Liver (tissue), 3 donors: ENCODE results near the gene PKHD1.

ENCODE experiments used
- EGR1 ChIP-seq, 2 donors: IDR thresholded peaks; 2 replicates each; pipeline ENCODE4 v1.6.1; 2016 to 2018; ENCODE audit warnings: antibody characterized with exemption in 2 of 2, low read depth in 2 of 2
- HNF4A ChIP-seq, 2 donors: conservative IDR thresholded peaks; 2 replicates each; pipeline ENCODE4 v1.6.1; 2016; ENCODE audit warnings: antibody characterized with exemption in 2 of 2, mild to moderate bottlenecking in 2 of 2
- JUND ChIP-seq, 2 donors: IDR thresholded peaks; 2 replicates each; pipeline ENCODE4 v1.6.1; 2016; ENCODE audit warnings: antibody characterized with exemption in 2 of 2
- RAD21 ChIP-seq, 2 donors: IDR thresholded peaks; 2 replicates each; pipeline ENCODE4 v1.6.1; 2016; ENCODE audit warnings: antibody characterized with exemption in 2 of 2, mild to moderate bottlenecking in 2 of 2
- SP1 ChIP-seq: IDR thresholded peaks from 2 replicates; pipeline ENCODE4 v1.6.1; 2018; ENCODE audit warnings: antibody characterized with exemption, mild to moderate bottlenecking
- TAF1 ChIP-seq: conservative IDR thresholded peaks from 2 replicates; pipeline ENCODE4 v1.6.1; 2016; ENCODE audit warnings: antibody characterized with exemption, mild to moderate bottlenecking
- YY1 ChIP-seq: IDR thresholded peaks from 2 replicates; pipeline ENCODE4 v1.6.1; 2016; ENCODE audit warnings: antibody characterized with exemption, mild to moderate bottlenecking
- TF ChIP-seq, protein P1 (sequence below): fragments of 150-350 bp; IDR thresholded peaks from 2 replicates; pipeline ENCODE4 v1.5.1; 2017; ENCODE audit warnings: improper control_type of control experiment, low read depth, low read length; ENCODE audit not compliant: missing input control
- TF ChIP-seq, protein P2 (sequence below): IDR thresholded peaks from 2 replicates; pipeline ENCODE4 v1.6.1; 2016; ENCODE audit warnings: antibody characterized with exemption, mild to moderate bottlenecking
- TF ChIP-seq, protein P3 (sequence below): IDR thresholded peaks from 2 replicates; pipeline ENCODE4 v1.6.1; 2016; ENCODE audit warnings: antibody characterized with exemption
- TF ChIP-seq, protein P4 (sequence below): IDR thresholded peaks from 2 replicates; pipeline ENCODE4 v1.6.1; 2016; ENCODE audit warnings: antibody characterized with exemption
- donor health status: healthy.
- donor health status: healthy.

DNA sequence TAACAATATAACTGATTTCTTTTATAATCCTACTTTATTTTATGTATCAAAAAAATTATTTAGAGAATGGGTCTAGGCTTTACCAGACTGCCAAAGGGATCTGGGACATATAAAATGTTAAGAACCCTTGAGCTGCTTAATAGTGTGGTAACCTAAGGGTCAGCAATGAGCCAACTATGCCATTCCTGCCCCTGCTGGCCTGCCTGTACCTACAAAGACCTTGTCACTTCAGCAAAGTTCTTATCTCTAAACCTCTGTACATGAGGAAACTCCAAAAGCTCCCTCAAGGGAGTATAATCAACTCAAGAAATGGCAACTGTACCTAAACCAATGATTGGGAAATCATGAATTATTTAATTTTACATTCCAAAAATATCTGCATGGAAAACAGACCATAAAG, 266.9 kb downstream of the PKHD1 start:
- TF ChIP-seq, protein P1, sequence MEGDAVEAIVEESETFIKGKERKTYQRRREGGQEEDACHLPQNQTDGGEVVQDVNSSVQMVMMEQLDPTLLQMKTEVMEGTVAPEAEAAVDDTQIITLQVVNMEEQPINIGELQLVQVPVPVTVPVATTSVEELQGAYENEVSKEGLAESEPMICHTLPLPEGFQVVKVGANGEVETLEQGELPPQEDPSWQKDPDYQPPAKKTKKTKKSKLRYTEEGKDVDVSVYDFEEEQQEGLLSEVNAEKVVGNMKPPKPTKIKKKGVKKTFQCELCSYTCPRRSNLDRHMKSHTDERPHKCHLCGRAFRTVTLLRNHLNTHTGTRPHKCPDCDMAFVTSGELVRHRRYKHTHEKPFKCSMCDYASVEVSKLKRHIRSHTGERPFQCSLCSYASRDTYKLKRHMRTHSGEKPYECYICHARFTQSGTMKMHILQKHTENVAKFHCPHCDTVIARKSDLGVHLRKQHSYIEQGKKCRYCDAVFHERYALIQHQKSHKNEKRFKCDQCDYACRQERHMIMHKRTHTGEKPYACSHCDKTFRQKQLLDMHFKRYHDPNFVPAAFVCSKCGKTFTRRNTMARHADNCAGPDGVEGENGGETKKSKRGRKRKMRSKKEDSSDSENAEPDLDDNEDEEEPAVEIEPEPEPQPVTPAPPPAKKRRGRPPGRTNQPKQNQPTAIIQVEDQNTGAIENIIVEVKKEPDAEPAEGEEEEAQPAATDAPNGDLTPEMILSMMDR = no peak
- no peak for TF ChIP-seq TAF1
- no peak for TF ChIP-seq RAD21 (IDR thresholded peaks at IDR 0.05)
- TF ChIP-seq, protein P2, sequence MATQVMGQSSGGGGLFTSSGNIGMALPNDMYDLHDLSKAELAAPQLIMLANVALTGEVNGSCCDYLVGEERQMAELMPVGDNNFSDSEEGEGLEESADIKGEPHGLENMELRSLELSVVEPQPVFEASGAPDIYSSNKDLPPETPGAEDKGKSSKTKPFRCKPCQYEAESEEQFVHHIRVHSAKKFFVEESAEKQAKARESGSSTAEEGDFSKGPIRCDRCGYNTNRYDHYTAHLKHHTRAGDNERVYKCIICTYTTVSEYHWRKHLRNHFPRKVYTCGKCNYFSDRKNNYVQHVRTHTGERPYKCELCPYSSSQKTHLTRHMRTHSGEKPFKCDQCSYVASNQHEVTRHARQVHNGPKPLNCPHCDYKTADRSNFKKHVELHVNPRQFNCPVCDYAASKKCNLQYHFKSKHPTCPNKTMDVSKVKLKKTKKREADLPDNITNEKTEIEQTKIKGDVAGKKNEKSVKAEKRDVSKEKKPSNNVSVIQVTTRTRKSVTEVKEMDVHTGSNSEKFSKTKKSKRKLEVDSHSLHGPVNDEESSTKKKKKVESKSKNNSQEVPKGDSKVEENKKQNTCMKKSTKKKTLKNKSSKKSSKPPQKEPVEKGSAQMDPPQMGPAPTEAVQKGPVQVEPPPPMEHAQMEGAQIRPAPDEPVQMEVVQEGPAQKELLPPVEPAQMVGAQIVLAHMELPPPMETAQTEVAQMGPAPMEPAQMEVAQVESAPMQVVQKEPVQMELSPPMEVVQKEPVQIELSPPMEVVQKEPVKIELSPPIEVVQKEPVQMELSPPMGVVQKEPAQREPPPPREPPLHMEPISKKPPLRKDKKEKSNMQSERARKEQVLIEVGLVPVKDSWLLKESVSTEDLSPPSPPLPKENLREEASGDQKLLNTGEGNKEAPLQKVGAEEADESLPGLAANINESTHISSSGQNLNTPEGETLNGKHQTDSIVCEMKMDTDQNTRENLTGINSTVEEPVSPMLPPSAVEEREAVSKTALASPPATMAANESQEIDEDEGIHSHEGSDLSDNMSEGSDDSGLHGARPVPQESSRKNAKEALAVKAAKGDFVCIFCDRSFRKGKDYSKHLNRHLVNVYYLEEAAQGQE = no peak
- TF ChIP-seq, protein P3, sequence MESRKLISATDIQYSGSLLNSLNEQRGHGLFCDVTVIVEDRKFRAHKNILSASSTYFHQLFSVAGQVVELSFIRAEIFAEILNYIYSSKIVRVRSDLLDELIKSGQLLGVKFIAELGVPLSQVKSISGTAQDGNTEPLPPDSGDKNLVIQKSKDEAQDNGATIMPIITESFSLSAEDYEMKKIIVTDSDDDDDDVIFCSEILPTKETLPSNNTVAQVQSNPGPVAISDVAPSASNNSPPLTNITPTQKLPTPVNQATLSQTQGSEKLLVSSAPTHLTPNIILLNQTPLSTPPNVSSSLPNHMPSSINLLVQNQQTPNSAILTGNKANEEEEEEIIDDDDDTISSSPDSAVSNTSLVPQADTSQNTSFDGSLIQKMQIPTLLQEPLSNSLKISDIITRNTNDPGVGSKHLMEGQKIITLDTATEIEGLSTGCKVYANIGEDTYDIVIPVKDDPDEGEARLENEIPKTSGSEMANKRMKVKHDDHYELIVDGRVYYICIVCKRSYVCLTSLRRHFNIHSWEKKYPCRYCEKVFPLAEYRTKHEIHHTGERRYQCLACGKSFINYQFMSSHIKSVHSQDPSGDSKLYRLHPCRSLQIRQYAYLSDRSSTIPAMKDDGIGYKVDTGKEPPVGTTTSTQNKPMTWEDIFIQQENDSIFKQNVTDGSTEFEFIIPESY = no peak
- TF ChIP-seq HNF4A (conservative IDR thresholded peaks at IDR 0.05) = no peak
- TF ChIP-seq SP1 = no peak
- TF ChIP-seq, protein P4, sequence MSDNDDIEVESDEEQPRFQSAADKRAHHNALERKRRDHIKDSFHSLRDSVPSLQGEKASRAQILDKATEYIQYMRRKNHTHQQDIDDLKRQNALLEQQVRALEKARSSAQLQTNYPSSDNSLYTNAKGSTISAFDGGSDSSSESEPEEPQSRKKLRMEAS = no peak
- TF ChIP-seq YY1 = no peak
- TF ChIP-seq JUND (IDR thresholded peaks at IDR 0.05) = no peak
- no peak for TF ChIP-seq EGR1 (IDR thresholded peaks at IDR 0.05; ENCODE audit: low read depth in 2 of 2)
